Esophagus squamous epithelium (tissue), 4 donors: ENCODE measurements around the gene CSF3R.

Experiments used
- CTCF ChIP-seq, 6 experiments: fragments of 450-650 bp in 4 of 6; fragments of 200-600 bp in 2 of 6; sonication (generic) in 2 of 6; IDR thresholded peaks; one replicate each; pipeline ENCODE4 v1.5.1; 2016 to 2019; ENCODE audit warnings: antibody characterized with exemption in 6 of 6, mild to moderate bottlenecking in 4 of 6, moderate library complexity in 4 of 6
- POLR2A ChIP-seq, 4 donors: fragments of 450-650 bp; IDR thresholded peaks; one replicate each; pipeline ENCODE4 v1.6.1; 2017; ENCODE audit warnings: antibody characterized with exemption in 4 of 4, mild to moderate bottlenecking in 4 of 4, moderate library complexity in 3 of 4

GRCh38 chr1:36420409-36420808 lies 62.3 kb downstream of the CSF3R start:
- no peak for TF ChIP-seq POLR2A (IDR thresholded peaks at IDR 0.05)
- TF ChIP-seq CTCF (IDR thresholded peaks at IDR 0.05): no peak
